ENCODE measurements around the gene RPTN.

The RPTN gene

DNA sequence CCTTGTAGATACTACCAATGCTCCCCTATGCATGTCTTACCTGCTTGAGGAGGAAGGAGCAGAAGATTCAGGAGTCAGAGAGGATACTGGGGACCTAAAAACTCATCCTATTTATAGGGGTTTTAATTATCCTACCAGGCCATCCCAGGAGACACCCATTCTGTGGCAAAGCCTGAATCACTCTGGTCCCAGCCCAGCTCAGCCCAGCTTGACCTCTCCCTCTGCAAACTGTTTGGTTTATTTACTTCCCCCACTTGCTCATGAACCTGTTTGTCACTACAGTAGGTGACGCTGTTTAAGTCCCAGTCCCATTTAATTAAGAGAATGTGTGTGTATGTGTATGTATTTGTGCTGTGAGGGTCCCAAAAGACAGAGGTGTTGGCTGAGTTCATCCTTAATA is at the start of gene RPTN:
Gene RPTN, minus strand, starts transcription at position 85 of the 400 bp plus-strand sequence. CDS start 1,339 bp downstream, outside the sequence.
- no peak for DNase-seq (ENCODE audit: low read depth)

DNA sequence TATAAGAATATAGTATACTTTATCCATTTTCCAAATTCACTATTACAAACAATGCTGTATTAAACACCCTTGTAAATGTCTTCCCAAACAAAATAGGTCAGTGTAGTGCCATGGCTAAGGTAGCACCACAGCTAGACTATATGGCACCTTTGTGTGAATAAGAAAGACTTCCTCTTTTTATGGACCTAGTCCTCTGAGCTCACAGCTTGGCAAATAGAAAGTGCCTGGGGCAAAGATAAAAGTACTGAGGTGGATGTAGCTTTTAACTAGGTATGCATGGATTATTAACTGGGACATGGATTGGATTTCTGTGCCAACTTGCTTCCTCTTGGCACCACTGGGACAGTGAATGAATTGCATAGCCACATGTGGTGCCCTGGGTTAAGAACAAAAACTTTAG is 40.0 kb upstream of the RPTN start:
- DNase-seq (ENCODE audit: low read depth): no peak

DNA sequence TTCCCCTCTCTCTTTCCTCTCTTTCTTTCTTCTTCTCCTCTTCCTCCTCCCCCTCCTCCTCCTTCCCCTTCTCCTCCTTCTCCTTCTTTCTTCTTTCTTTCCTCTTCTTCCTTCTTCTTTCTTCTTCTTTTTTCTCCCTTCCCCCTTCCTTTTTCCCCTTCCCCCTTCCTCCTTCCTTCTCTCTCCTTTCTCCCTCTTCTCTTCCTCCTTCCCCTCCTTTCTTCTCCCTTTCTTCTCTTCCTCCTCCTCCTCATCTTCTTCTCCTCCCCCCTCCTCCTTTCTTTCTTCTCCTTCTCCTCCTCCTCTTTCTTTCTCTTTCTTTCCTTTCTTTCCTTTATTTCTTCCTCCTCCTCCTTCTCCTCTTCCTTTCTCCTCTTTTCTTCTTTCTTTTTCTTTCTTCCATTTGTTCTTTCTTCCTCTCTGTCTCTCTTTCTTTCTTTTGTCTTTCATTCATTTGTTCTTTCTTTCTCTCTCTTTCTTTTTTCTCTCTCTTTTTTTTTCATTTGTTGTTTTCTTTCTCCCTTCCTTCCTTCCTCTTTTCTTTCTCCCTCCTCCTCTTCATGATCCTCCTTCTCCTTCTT is 38.4 kb upstream of the RPTN start:
- no peak for DNase-seq (ENCODE audit: low read depth)

GRCh38 chr1:152191711-152192110 is 32.7 kb upstream of the RPTN start:
- no peak for DNase-seq (ENCODE audit: low read depth)

DNA sequence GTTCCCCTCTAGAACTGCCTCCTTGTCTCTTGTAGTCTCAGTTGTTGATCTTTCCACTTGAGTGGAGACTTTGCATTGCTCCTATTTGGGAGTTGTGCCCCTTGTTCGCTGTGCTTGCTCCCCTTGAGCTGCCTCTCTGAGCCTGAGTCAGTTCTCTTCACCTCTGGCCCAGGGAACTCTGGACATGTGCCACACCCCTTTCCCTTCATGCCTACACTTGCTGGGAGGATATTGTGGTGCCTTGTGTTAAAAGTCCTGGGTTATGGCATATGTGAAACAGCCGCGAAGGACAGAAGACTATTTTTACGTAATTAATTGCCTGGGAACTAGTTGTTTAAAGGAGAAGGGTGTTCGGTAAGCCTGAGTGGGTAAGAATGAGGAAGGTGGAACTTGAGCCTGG is 32.2 kb upstream of the RPTN start:
- DNase-seq (ENCODE audit: low read depth): no peak

GRCh38 chr1:152190589-152190988 is 31.6 kb upstream of the RPTN start:
- peak; percentile 84 for DNase-seq (ENCODE audit: low read depth)

GRCh38 chr1:152189657-152190442 is 30.8 kb upstream of the RPTN start:
- peak; percentile 70 for DNase-seq (ENCODE audit: low read depth)

GRCh38 chr1:152188673-152189591 is 29.9 kb upstream of the RPTN start:
- DNase-seq (ENCODE audit: low read depth): peak; percentile 70

DNA sequence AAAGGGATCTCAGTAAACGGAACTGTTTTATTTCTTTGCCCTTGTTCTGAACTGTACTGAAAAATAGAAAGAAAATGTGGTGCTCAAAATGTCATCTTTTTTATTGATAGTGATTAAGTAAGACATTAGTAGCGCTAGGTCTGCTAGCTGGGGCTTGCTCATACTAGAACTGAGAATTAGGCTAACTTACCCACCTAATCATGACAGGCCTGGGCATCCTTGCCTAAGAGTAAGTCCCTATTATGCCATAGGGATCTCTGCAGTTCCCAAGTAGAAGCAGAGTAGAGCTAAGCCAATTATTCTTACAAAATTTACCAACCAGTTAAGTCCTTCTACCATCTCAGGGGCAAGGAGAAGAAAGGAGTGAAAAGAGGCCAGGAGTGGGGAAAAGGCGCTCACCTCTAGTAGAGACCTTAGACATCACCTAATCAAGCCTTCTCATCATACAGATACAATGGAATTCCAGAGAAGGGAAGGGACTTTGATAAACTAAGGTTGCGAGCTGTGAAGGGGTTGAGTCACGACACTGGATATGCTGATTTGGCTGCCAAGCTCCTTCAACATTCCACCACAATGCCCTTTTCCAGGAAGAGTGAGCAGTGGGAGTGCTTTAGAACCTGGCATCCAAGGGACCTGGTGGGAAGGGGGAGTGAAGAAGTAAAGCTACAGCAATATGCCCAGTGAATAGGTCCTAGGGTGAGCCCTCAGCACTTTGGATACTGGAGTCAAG is 27.7 kb upstream of the RPTN start:
- DNase-seq (ENCODE audit: low read depth): no peak

GRCh38 chr1:152185544-152186391 is 26.7 kb upstream of the RPTN start:
- peak; percentile 71 for DNase-seq (ENCODE audit: low read depth)

GRCh38 chr1:152182944-152183361 is 23.9 kb upstream of the RPTN start:
- peak; percentile 91 for DNase-seq (ENCODE audit: low read depth)

GRCh38 chr1:152182431-152182830 is 23.4 kb upstream of the RPTN start:
- DNase-seq (ENCODE audit: low read depth): peak; percentile 70

DNA sequence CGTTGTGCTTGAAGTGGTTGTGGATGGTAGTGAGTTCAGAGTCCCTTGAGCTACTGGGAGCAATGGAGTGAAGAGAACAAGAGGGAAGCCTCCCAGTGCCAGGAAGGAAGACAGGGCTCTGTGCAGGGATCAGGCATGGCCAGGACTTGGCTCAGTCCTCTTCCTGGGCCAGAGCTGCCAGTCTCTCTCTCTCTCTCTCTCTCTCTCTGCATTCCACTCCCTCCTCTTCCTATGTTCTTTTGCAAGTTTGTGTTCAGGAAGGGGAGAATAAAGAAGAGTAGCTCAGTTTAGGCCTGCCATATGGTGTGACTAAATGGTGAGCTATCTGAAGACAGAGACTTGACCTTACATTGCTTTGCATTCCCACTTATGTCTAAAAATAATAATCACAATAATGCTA is 20.5 kb upstream of the RPTN start:
- DNase-seq (ENCODE audit: low read depth): peak; percentile 68

- DNase-seq (ENCODE audit: low read depth): no peak
Observed at GRCh38 chr1:152170287-152170905, 11.4 kb upstream of the RPTN start.

DNA sequence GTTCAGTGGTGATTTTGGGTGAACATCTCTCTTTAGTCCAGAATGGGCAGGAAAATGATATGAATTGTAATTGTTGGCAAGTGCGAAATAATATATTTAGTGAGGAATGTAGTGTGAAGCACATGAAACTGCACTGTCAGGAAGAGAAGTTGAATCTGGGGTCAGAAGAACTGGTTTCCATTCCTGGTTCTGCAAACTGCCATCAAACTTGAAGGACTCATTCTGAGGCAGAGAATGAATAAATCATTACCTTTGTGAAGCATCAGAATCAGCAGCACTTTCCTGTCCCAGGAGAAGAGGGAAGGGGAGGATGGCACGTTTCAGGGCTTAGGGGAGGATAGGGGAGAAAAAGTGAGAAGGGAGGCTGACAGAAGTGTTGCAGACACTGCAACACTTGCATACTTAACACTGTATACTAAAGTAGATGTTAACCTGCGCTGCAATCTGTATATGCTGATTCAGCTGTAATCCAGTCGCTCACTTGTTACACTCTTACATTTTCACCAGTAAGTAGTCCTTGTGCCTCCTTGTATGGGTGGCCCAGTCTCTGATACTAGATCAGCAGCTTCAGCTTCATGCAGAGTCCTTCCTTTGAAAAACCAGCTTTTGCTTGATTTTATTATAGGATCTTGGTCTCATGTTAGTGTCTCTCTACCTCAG is 10.5 kb upstream of the RPTN start:
- no peak for DNase-seq (ENCODE audit: low read depth)

DNA sequence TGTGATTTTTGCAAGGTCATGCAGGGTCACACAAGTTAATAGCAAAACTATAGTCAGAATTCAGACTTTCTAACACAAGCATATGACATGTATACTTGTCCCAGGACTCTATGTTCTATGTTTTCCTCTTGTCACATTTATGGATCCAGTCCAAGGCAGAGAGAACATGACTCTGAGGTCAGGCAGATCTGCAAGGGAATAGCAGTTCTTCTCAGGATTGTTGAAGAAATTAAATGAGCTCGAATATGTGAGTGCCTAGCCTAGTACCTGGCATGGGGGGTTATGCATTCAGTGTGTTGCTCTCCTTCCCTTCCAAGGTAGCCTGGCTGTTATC is 9.5 kb upstream of the RPTN start:
- DNase-seq (ENCODE audit: low read depth): peak; percentile 73

DNA sequence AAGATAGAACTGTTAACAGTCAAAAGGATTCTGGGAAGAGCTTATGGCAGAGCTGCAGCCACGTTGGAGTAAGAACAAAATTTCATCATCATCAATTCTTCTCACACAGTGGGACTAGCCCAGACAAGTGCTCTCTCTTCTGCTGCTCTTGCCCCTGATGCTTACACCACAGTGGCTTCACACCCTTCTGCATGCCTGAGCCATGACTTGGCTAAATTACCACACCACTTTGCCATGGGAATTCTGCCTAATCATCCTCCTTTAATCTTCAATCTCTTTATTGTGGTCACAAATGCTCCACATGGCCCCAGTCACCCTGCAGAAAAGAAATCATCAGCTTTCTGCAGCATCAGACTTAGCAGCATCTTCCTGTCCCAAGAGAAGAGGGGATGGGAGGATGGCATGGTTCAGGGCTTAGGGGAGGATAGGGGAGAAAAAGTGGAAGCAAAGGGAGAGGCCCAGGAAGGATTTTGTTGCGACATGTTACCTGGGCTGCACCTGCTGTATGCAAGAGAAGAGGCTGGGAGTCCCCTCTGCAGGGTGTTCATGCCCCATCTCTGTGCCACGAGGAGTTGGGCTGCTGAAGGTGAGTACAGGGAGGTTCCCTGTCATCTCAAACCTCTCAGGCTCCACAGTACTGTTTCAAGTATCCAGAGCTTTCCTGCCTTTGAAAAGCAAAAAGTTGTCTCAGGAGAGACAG is 9.0 kb upstream of the RPTN start:
- peak; percentile 97 for DNase-seq (ENCODE audit: low read depth)

GRCh38 chr1:152166966-152167365 is 7.9 kb upstream of the RPTN start:
- no peak for DNase-seq (ENCODE audit: low read depth)

GRCh38 chr1:152165286-152166077 is 6.5 kb upstream of the RPTN start:
- no peak for DNase-seq (ENCODE audit: low read depth)
